Hepatocyte (in vitro differentiated cells): ENCODE data around the gene MID1.

Experiments used
- EZH2 ChIP-seq: fragments of 200-600 bp; sonication (generic); IDR thresholded peaks from 2 replicates; pipeline ENCODE4 v1.6.1; 2016; ENCODE audit warnings: antibody characterized with exemption, mild to moderate bottlenecking, borderline replicate concordance
- EZH2phosphoT487 ChIP-seq: fragments of 200-600 bp; sonication (generic); IDR thresholded peaks from one replicate; pipeline ENCODE4 v1.6.1; 2018; ENCODE audit warnings: antibody characterized with exemption, mild to moderate bottlenecking, low read depth, moderate library complexity; ENCODE audit not compliant: unreplicated experiment, severe bottlenecking

GRCh38 chrX:10531927-10532326 is 88.5 kb downstream of the MID1 start:
- TF ChIP-seq EZH2phosphoT487 (no peak), EZH2 (no peak)
